ENCODE results near the gene IPO9. TPM values are rescaled to one million over a fixed set of nuclear protein-coding genes. Genes with fewer than 3 reads are reported as not detected.
"Not testable (repeated sequence)": the region's sequence is repeated elsewhere in the genome, so short reads cannot be mapped to it uniquely, and the experiment has no call there.

Gene IPO9
- total RNA-seq, 1 donor from 2014 or later = 50.2 TPM

DNA sequence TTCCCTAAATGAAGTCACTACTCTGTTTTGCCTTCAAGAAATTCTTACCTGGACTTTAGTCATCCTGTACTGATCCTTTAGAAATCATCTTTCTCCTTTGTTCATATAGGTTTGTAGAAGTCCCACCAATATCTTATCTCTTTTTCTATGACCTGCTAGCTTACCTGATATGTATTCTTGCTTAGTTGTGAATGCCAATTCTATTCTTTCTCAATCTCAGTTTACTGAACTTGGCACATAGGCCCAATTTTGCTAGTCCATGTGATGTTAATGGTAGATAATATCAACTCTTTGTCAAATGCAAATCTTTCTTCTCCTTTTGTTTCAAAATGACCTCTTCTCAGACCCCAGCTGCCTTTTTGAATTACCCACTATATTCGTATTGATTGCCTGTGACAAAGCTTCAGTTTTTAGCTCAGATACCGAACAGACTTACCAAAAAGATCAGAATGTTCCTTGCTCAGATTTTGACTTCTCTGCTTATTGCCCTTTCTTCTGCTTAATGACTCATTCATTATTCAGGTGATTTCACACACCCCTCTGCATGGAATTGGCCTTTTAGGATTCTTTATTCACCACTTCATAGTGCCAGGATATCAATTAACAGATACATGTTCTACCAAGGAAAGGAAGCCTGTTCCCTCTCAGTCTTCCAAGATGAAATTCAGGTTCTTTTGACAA is 20.6 kb downstream of the IPO9 start:
- Histone ChIP-seq H3K4me1 (ENCODE audit: insufficient read depth, low read length) (peaks cover 37% of the 10 kb centered on the region), H2AFZ (ENCODE audit: low read depth, low read length) (no peak overlapping the region), H3K9me3 (ENCODE audit: insufficient read depth, low read depth, low read length) (no peaks in the 10 kb centered on the region), H3K27me3 (ENCODE audit: insufficient read depth, low read length) (no peaks in the 10 kb centered on the region), H3K36me3 (ENCODE audit: insufficient read depth, low read length) (peaks cover 36% of the 10 kb centered on the region), H4K20me1 (ENCODE audit: insufficient read depth, low read length) (peaks cover 8% of the 10 kb centered on the region), H3K4me3 (ENCODE audit: insufficient read depth, low read depth, low read length) (peak overlapping the region; percentile 27), H3K9ac (ENCODE audit: low read length) (peak overlapping the region; percentile 54), H3K4me2 (ENCODE audit: low read length) (peak overlapping the region; percentile 79), H3K27ac (ENCODE audit: low read depth, low read length) (peak overlapping the region; percentile 86), H3K79me2 (ENCODE audit: insufficient read depth, low read length) (peaks cover 59% of the 10 kb centered on the region)
- H3K4me3 Mint-ChIP-seq (ENCODE audit: unreplicated experiment) = no peak overlapping the region
- no peaks in the 10 kb centered on the region for H3K27me3 Mint-ChIP-seq (ENCODE audit: low read depth, unreplicated experiment)
- peaks cover 7% of the 10 kb centered on the region for H3K36me3 Mint-ChIP-seq (ENCODE audit: low read depth, unreplicated experiment)
- DNase-seq (ENCODE audit: low read depth) (no peak), FAIRE-seq (no peak)
- TF ChIP-seq, protein P1, sequence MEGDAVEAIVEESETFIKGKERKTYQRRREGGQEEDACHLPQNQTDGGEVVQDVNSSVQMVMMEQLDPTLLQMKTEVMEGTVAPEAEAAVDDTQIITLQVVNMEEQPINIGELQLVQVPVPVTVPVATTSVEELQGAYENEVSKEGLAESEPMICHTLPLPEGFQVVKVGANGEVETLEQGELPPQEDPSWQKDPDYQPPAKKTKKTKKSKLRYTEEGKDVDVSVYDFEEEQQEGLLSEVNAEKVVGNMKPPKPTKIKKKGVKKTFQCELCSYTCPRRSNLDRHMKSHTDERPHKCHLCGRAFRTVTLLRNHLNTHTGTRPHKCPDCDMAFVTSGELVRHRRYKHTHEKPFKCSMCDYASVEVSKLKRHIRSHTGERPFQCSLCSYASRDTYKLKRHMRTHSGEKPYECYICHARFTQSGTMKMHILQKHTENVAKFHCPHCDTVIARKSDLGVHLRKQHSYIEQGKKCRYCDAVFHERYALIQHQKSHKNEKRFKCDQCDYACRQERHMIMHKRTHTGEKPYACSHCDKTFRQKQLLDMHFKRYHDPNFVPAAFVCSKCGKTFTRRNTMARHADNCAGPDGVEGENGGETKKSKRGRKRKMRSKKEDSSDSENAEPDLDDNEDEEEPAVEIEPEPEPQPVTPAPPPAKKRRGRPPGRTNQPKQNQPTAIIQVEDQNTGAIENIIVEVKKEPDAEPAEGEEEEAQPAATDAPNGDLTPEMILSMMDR (IDR thresholded peaks at IDR 0.05; ENCODE audit: insufficient read depth, low read depth, low read length) = no peak
- no peaks in the 10 kb centered on the region for H3K9me3 Mint-ChIP-seq (ENCODE audit: unreplicated experiment)
- peak overlapping the region; percentile 94 for H3K27ac Mint-ChIP-seq (ENCODE audit: unreplicated experiment)
- H3K4me1 Mint-ChIP-seq (ENCODE audit: low read depth, unreplicated experiment) = peaks cover 34% of the 10 kb centered on the region

DNA sequence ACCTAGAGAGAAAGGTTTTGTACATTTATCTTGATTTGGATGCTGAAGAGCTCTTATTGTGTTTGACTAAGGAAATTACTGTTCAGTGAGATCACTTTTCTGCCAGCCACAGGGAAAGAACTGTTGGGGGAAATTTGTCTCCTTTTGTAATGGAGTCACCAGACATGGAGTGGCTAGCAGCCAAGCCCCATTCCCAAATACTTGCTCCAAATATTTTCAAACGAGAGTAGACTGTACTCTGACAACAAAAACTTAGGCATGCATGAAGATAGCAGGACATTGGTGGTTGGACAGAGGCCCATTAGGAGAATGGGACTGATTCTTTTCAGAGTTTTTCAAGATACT is 21.1 kb downstream of the IPO9 start:
- Histone ChIP-seq H3K79me2 (ENCODE audit: insufficient read depth, low read length) (peaks cover 54% of the 10 kb centered on the region), H3K4me1 (ENCODE audit: insufficient read depth, low read length) (peaks cover 37% of the 10 kb centered on the region), H3K9me3 (ENCODE audit: insufficient read depth, low read depth, low read length) (no peaks in the 10 kb centered on the region), H3K36me3 (ENCODE audit: insufficient read depth, low read length) (peaks cover 41% of the 10 kb centered on the region), H3K4me2 (ENCODE audit: low read length) (peak overlapping the region; percentile 79), H3K4me3 (ENCODE audit: insufficient read depth, low read depth, low read length) (no peak overlapping the region), H3K9ac (ENCODE audit: low read length) (peak overlapping the region; percentile 54), H4K20me1 (ENCODE audit: insufficient read depth, low read length) (peaks cover 7% of the 10 kb centered on the region), H3K27me3 (ENCODE audit: insufficient read depth, low read length) (no peaks in the 10 kb centered on the region), H3K27ac (ENCODE audit: low read depth, low read length) (peak overlapping the region; percentile 86), H2AFZ (ENCODE audit: low read depth, low read length) (no peak overlapping the region)
- H3K27ac Mint-ChIP-seq (ENCODE audit: unreplicated experiment) = peak overlapping the region; percentile 94
- TF ChIP-seq, protein P1 (IDR thresholded peaks at IDR 0.05; ENCODE audit: insufficient read depth, low read depth, low read length) = no peak
- TF ChIP-seq EZH2 (IDR thresholded peaks at IDR 0.05; ENCODE audit: insufficient read depth, low read length) = no peak
- H3K4me1 Mint-ChIP-seq (ENCODE audit: low read depth, unreplicated experiment) = peaks cover 34% of the 10 kb centered on the region
- no peaks in the 10 kb centered on the region for H3K9me3 Mint-ChIP-seq (ENCODE audit: unreplicated experiment)
- DNase-seq (ENCODE audit: low read depth) (peak; percentile 96), FAIRE-seq (peak; percentile 92)
- no peaks in the 10 kb centered on the region for H3K27me3 Mint-ChIP-seq (ENCODE audit: low read depth, unreplicated experiment)
- H3K4me3 Mint-ChIP-seq (ENCODE audit: unreplicated experiment) = no peak overlapping the region
- peaks cover 7% of the 10 kb centered on the region for H3K36me3 Mint-ChIP-seq (ENCODE audit: low read depth, unreplicated experiment)

DNA sequence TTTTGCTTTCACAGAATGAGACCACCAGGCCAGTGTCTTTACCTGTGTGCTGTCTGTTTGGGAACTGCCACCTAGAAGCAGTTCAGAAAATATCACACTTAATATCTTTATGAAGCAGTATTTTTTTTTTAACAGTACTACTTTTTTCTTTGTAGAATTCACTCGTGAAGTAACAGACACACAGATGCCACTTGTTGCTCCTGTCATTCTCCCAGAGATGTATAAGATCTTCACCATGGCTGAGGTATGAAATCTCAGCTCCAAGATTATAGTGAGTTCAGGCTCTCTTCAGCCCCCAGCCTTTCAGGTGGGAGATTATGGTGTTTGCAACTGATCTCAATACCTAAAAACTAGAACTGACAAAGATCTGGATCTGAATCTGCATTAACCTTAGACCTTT is 23.0 kb downstream of the IPO9 start:
- no peaks in the 10 kb centered on the region for H3K27me3 ChIP-seq (ENCODE audit: insufficient read depth, low read length)
- H3K4me1 Mint-ChIP-seq (ENCODE audit: low read depth, unreplicated experiment) = peaks cover 32% of the 10 kb centered on the region
- H3K4me2 ChIP-seq (ENCODE audit: low read length) = no peak overlapping the region
- peaks cover 35% of the 10 kb centered on the region for H3K79me2 ChIP-seq (ENCODE audit: insufficient read depth, low read length)
- H3K27ac ChIP-seq (ENCODE audit: low read depth, low read length) = no peak overlapping the region
- H3K27me3 Mint-ChIP-seq (ENCODE audit: low read depth, unreplicated experiment) = no peaks in the 10 kb centered on the region
- no peak overlapping the region for H2AFZ ChIP-seq (ENCODE audit: low read depth, low read length)
- no peak overlapping the region for H3K9ac ChIP-seq (ENCODE audit: low read length)
- no peak overlapping the region for H3K4me3 ChIP-seq (ENCODE audit: insufficient read depth, low read depth, low read length)
- DNase-seq (ENCODE audit: low read depth) (no peak), FAIRE-seq (no peak)
- H3K9me3 ChIP-seq (ENCODE audit: insufficient read depth, low read depth, low read length) = no peaks in the 10 kb centered on the region
- peaks cover 60% of the 10 kb centered on the region for H3K36me3 ChIP-seq (ENCODE audit: insufficient read depth, low read length)
- no peak overlapping the region for H3K27ac Mint-ChIP-seq (ENCODE audit: unreplicated experiment)
- H3K4me3 Mint-ChIP-seq (ENCODE audit: unreplicated experiment) = no peak overlapping the region
- no peaks in the 10 kb centered on the region for H3K9me3 Mint-ChIP-seq (ENCODE audit: unreplicated experiment)
- TF ChIP-seq, protein P1 (IDR thresholded peaks at IDR 0.05; ENCODE audit: insufficient read depth, low read depth, low read length) = no peak
- no peak for TF ChIP-seq EZH2 (IDR thresholded peaks at IDR 0.05; ENCODE audit: insufficient read depth, low read length)
- peaks cover 2% of the 10 kb centered on the region for H4K20me1 ChIP-seq (ENCODE audit: insufficient read depth, low read length)
- peaks cover 8% of the 10 kb centered on the region for H3K36me3 Mint-ChIP-seq (ENCODE audit: low read depth, unreplicated experiment)
- peaks cover 24% of the 10 kb centered on the region for H3K4me1 ChIP-seq (ENCODE audit: insufficient read depth, low read length)

DNA sequence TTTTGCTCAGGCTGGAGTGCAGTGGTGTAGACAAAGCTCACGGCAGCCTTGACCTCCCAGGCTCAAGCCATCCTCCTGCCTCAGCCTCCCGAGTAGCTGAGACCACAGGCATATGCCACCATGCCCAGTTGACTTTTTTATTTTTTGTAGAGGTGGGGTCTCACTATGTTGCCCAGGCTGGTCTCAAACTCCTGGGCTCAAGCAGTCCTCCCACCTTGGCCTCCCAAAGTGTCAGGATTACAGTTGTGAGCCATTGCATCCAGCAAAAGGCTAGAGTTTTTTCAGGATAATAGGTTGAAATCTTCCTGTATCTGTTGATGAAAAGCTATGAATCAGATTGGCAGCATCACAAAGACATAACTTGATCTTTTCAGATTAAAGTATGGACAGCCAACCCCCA is 27.8 kb downstream of the IPO9 start:
- H3K27me3 Mint-ChIP-seq (ENCODE audit: low read depth, unreplicated experiment); H3K27ac Mint-ChIP-seq (ENCODE audit: unreplicated experiment); FAIRE-seq; H3K9me3 ChIP-seq (ENCODE audit: insufficient read depth, low read depth, low read length); H3K79me2 ChIP-seq (ENCODE audit: insufficient read depth, low read length); H3K9me3 Mint-ChIP-seq (ENCODE audit: unreplicated experiment); H3K4me2 ChIP-seq (ENCODE audit: low read length); H3K4me1 ChIP-seq (ENCODE audit: insufficient read depth, low read length); H3K27me3 ChIP-seq (ENCODE audit: insufficient read depth, low read length); H3K4me3 ChIP-seq (ENCODE audit: insufficient read depth, low read depth, low read length); H3K4me3 Mint-ChIP-seq (ENCODE audit: unreplicated experiment); H3K27ac ChIP-seq (ENCODE audit: low read depth, low read length); H3K9ac ChIP-seq (ENCODE audit: low read length); DNase-seq (ENCODE audit: low read depth); H2AFZ ChIP-seq (ENCODE audit: low read depth, low read length); H3K4me1 Mint-ChIP-seq (ENCODE audit: low read depth, unreplicated experiment); H4K20me1 ChIP-seq (ENCODE audit: insufficient read depth, low read length): not testable (repeated sequence)
- H3K36me3 ChIP-seq (ENCODE audit: insufficient read depth, low read length) = peaks cover 81% of the 10 kb centered on the region
- H3K36me3 Mint-ChIP-seq (ENCODE audit: low read depth, unreplicated experiment) = peaks cover 24% of the 10 kb centered on the region

Data from astrocyte (in vitro differentiated cells and primary cell).